MCF 10A (cell line): ENCODE data around the gene ITIH4. TPM values are rescaled to one million over a fixed set of nuclear protein-coding genes. Genes with fewer than 3 reads are reported as not detected.
A peak's percentile ranks its signal among the peaks of the same experiment; 100 is the strongest.

Source experiments
- BruUV-seq: library from RNA; stranded (reverse); fragments of 400-500 nt; replicated peaks from 2 replicates; lab custom pipeline; 2021; lab: Mats Ljungman, UMichigan
- CTCF ChIA-PET: fragments of 300-600 bp; sonication (Branson Sonifier 250); formaldehyde crosslinking; extraction: SDS; loops from one replicate; lab custom pipeline; 2021; ENCODE audit warnings: antibody characterized with exemption, inconsistent platforms; lab: Yijun Ruan, JAX
- POLR2A ChIA-PET: fragments of 300-600, 350-650 bp; sonication (Branson Sonifier 250); formaldehyde crosslinking; extraction: SDS; loops from one replicate; lab custom pipeline; 2020; ENCODE audit warnings: antibody characterized with exemption, inconsistent platforms; lab: Yijun Ruan, JAX
- DNase-seq: peaks from one replicate; pipeline ENCODE4 v3.0.0-alpha.2; 2018; ENCODE audit not compliant: unreplicated experiment
- H3K27ac Mint-ChIP-seq: one replicate; pipeline ENCODE4 v1.8.0; 2022; ENCODE audit warnings: mild to moderate bottlenecking, low read depth, mixed read lengths; ENCODE audit not compliant: unreplicated experiment
- H3K27me3 Mint-ChIP-seq: one replicate; pipeline ENCODE4 v1.8.0; 2022; ENCODE audit warnings: mixed read lengths; ENCODE audit not compliant: insufficient read depth, unreplicated experiment
- H3K36me3 Mint-ChIP-seq: one replicate; pipeline ENCODE4 v1.8.0; 2022; ENCODE audit warnings: mild to moderate bottlenecking, moderate library complexity, mixed read lengths; ENCODE audit not compliant: insufficient read depth, unreplicated experiment
- H3K4me1 Mint-ChIP-seq: one replicate; pipeline ENCODE4 v1.8.0; 2022; ENCODE audit warnings: mixed read lengths; ENCODE audit not compliant: insufficient read depth, unreplicated experiment
- H3K4me3 Mint-ChIP-seq: one replicate; pipeline ENCODE4 v1.8.0; 2022; ENCODE audit warnings: mild to moderate bottlenecking, moderate library complexity, mixed read lengths; ENCODE audit not compliant: unreplicated experiment
- H3K9me3 Mint-ChIP-seq: one replicate; pipeline ENCODE4 v1.8.0; 2022; ENCODE audit warnings: mixed read lengths; ENCODE audit not compliant: unreplicated experiment
- CTCF ChIP-seq: fragments of 200-600 bp; IDR thresholded peaks from one replicate; pipeline ENCODE4 v1.8.0; 2022; ENCODE audit warnings: antibody characterized with exemption, mild to moderate bottlenecking; ENCODE audit not compliant: unreplicated experiment
- intact Hi-C: fragments of 100-400 bp; cut with micrococcal nuclease; formaldehyde crosslinking; loops from 2 replicates; pipeline ENCODE4 v1.14.1; 2022
- total RNA-seq: library from RNA; stranded (reverse); gene quantifications from 2 replicates; pipeline ENCODE4 v1.2.3, GENCODE V29; 2022

ITIH4 gene
- total RNA-seq, 1 experiment from 2014 or later: 0.58 TPM

GRCh38 chr3:52877085-52877484 lies 46.6 kb upstream of the ITIH4 start:
- DNase-seq: no peak
- H3K36me3 Mint-ChIP-seq: peaks cover 8% of the 10 kb centered on the region
- TF ChIP-seq CTCF: no peak

GRCh38 chr3:52874864-52875587 lies 44.6 kb upstream of the ITIH4 start:
- peaks cover 6% of the 10 kb centered on the region for H3K36me3 Mint-ChIP-seq
- H3K27ac Mint-ChIP-seq: no peak overlapping the region
- CTCF ChIA-PET: interaction anchor here (0.6 kb wide), 1 partner anchor 83 kb away, joined by 3 read pairs; no protein-coding TSS in a partner anchor
- BruUV-seq: no TSS peak
- H3K9me3 Mint-ChIP-seq: no peaks in the 10 kb centered on the region
- POLR2A ChIA-PET: interaction anchor here (0.7 kb wide), 1 partner anchor 8 kb away, joined by 3 read pairs; no protein-coding TSS in a partner anchor
- no peak for TF ChIP-seq CTCF
- no peaks in the 10 kb centered on the region for H3K27me3 Mint-ChIP-seq
- H3K4me1 Mint-ChIP-seq: peaks cover 7% of the 10 kb centered on the region
- no peak overlapping the region for H3K4me3 Mint-ChIP-seq
- DNase-seq: no peak
- intact Hi-C loops: no loop called here

More at GRCh38 chr3:52877085-52877484, 46.6 kb upstream of the ITIH4 start:
- ChIA-PET POLR2A (no interaction called here), CTCF (interaction anchor here (0.6 kb wide), 1 partner anchor 839 kb away, joined by 7 read pairs; no protein-coding TSS in a partner anchor)
- Mint-ChIP-seq H3K4me1 (peaks cover 2% of the 10 kb centered on the region), H3K4me3 (no peak overlapping the region), H3K9me3 (no peaks in the 10 kb centered on the region), H3K27me3 (no peaks in the 10 kb centered on the region), H3K27ac (no peak overlapping the region)
- intact Hi-C loops: no loop called here
- no TSS peak for BruUV-seq

GRCh38 chr3:52874160-52874701 lies 43.8 kb upstream of the ITIH4 start:
- H3K27ac Mint-ChIP-seq: no peak overlapping the region
- H3K4me1 Mint-ChIP-seq: peaks cover 7% of the 10 kb centered on the region
- no peak for DNase-seq
- no TSS peak for BruUV-seq
- H3K27me3 Mint-ChIP-seq: no peaks in the 10 kb centered on the region
- no peaks in the 10 kb centered on the region for H3K9me3 Mint-ChIP-seq
- intact Hi-C loops: no loop called here
- no peak for TF ChIP-seq CTCF
- POLR2A ChIA-PET: no interaction called here
- CTCF ChIA-PET: interaction anchor here (0.8 kb wide), 1 partner anchor 412 kb away, joined by 6 read pairs; no protein-coding TSS in a partner anchor
- H3K4me3 Mint-ChIP-seq: no peak overlapping the region
- H3K36me3 Mint-ChIP-seq: no peaks in the 10 kb centered on the region

GRCh38 chr3:52873433-52874159 lies 43.1 kb upstream of the ITIH4 start:
- intact Hi-C loops: no loop called here
- H3K4me1 Mint-ChIP-seq: peaks cover 7% of the 10 kb centered on the region
- TF ChIP-seq CTCF: no peak
- BruUV-seq: no TSS peak
- no peak overlapping the region for H3K27ac Mint-ChIP-seq
- ChIA-PET CTCF (interaction anchor here (0.6 to 0.8 kb wide), 2 partner anchors 413 to 1033 kb away, joined by 3 to 6 read pairs; no protein-coding TSS in a partner anchor), POLR2A (no interaction called here)
- H3K27me3 Mint-ChIP-seq: no peaks in the 10 kb centered on the region
- peak; percentile 49 for DNase-seq
- no peaks in the 10 kb centered on the region for H3K36me3 Mint-ChIP-seq
- no peaks in the 10 kb centered on the region for H3K9me3 Mint-ChIP-seq
- no peak overlapping the region for H3K4me3 Mint-ChIP-seq
